GM18951 (cell line): Measurements from ENCODE around the gene ZNF451.

ENCODE experiments used
- POLR2A ChIP-seq: IDR thresholded peaks from 4 replicates; pipeline ENCODE4 v1.6.1; 2011; ENCODE audit warnings: mild to moderate bottlenecking; ENCODE audit not compliant: insufficient read length, insufficient read depth; ENCODE audit errors: extremely low read depth
- in situ Hi-C: fragments of 300-500 bp; cut with MboI; formaldehyde crosslinking; loops from one replicate; pipeline ENCODE4 v1.12.0; 2022; ENCODE audit warnings: low sequenced_read_pairs, mixed read lengths, inconsistent platforms; ENCODE audit not compliant: unreplicated experiment

The ZNF451 gene

GRCh38 chr6:57109880-57110279 lies 19.9 kb downstream of the ZNF451 start:
- in situ Hi-C loops = no loop called here
- no peak for TF ChIP-seq POLR2A

- in situ Hi-C loops = no loop called here
- no peak for TF ChIP-seq POLR2A
Observed at GRCh38 chr6:57113105-57113504, 23.1 kb downstream of the ZNF451 start.

- in situ Hi-C loops = no loop called here
- no peak for TF ChIP-seq POLR2A
Observed at GRCh38 chr6:57116776-57117175, 26.8 kb downstream of the ZNF451 start.

- in situ Hi-C loops = no loop called here
- TF ChIP-seq POLR2A = no peak
Observed at GRCh38 chr6:57117796-57118195, 27.8 kb downstream of the ZNF451 start.

- TF ChIP-seq POLR2A = no peak
- in situ Hi-C loops = no loop called here
Observed at GRCh38 chr6:57123111-57123510, 33.1 kb downstream of the ZNF451 start.

GRCh38 chr6:57127763-57128162 lies 37.8 kb downstream of the ZNF451 start:
- TF ChIP-seq POLR2A = no peak
- in situ Hi-C loops = no loop called here

- in situ Hi-C loops = no loop called here
- no peak for TF ChIP-seq POLR2A
Observed at GRCh38 chr6:57130661-57131177, 40.7 kb downstream of the ZNF451 start.

- in situ Hi-C loops = no loop called here
- no peak for TF ChIP-seq POLR2A
Observed at GRCh38 chr6:57134954-57135353, 45.0 kb downstream of the ZNF451 start.

- TF ChIP-seq POLR2A = no peak
- in situ Hi-C loops = no loop called here
Observed at GRCh38 chr6:57135885-57136284, 45.9 kb downstream of the ZNF451 start.

- TF ChIP-seq POLR2A = no peak
- in situ Hi-C loops = no loop called here
Observed at GRCh38 chr6:57137350-57137749, 47.4 kb downstream of the ZNF451 start.

- TF ChIP-seq POLR2A = no peak
- in situ Hi-C loops = no loop called here
Observed at GRCh38 chr6:57138026-57138425, 48.0 kb downstream of the ZNF451 start.

- no peak for TF ChIP-seq POLR2A
- in situ Hi-C loops = no loop called here
Observed at GRCh38 chr6:57141451-57142177, 51.6 kb downstream of the ZNF451 start.

- in situ Hi-C loops = no loop called here
- TF ChIP-seq POLR2A = no peak
Observed at GRCh38 chr6:57142178-57142525, 52.2 kb downstream of the ZNF451 start.

GRCh38 chr6:57143690-57144089 lies 53.7 kb downstream of the ZNF451 start:
- TF ChIP-seq POLR2A = no peak
- in situ Hi-C loops = no loop called here
